Erythroblast (primary cell): ENCODE data around the gene PXN.
"Not testable (repeated sequence)": the region's sequence is repeated elsewhere in the genome, so short reads cannot be mapped to it uniquely, and the experiment has no call there.

ENCODE experiments used
- DNase-seq, 2 experiments: peaks; one replicate each; lab custom pipeline; 2025; lab: John Stamatoyannopoulos, UW
- GATA1 ChIP-seq: IDR thresholded peaks from 2 replicates; pipeline ENCODE4 v1.6.1; 2011; ENCODE audit warnings: low read depth, mild to moderate bottlenecking, control low read depth, low read length, moderate library complexity
- POLR2A ChIP-seq: IDR thresholded peaks from 2 replicates; pipeline ENCODE4 v1.6.1; 2011; ENCODE audit warnings: mild to moderate bottlenecking, low read length

Gene PXN

DNA sequence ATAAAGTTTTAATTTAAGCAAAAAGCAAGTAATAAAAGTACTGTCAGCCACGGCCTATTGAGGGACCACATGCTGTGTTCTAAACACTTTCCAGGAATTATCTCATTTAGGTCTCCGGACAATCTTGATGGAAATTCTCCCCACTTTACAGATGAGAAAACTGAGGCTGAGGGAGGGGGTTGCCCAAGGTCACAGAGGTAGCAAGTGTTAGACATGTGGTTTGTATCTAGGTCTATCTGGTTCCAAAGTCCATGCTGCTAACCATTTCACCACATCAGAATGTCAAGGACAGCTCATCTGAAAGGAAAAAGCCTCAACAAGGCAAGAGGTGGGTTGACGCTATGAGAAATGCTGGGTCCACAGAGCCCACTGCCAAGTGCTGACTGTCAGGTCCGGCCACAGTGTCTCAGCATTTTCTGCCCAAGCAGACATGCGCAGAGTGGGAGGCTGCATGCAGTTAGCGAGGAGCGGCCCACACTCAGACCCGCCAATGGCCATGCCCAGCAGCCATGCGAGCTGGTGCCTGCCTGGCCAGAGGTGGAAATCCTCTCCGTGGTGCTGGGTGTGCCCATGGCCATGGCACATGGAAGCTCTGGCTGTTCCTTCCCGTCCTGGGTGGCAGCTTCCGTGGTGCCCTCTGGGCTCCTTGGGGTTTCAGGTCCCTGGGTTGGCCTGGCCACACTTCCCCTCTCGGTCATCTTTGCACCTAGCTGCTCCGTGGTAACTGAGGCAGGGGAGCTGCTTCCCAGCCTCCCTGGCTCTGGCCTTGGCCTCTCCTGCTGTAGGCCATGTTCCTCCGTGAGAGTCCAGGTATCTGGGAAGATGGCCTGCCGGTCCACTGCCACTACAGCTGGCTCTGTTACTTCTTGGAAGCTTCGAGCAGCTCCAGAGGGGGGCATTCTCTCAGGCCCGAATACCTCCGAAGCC, 46.6 kb downstream of the PXN start:
- TF ChIP-seq GATA1 (no peak), POLR2A (no peak)
- DNase-seq: no peak

DNA sequence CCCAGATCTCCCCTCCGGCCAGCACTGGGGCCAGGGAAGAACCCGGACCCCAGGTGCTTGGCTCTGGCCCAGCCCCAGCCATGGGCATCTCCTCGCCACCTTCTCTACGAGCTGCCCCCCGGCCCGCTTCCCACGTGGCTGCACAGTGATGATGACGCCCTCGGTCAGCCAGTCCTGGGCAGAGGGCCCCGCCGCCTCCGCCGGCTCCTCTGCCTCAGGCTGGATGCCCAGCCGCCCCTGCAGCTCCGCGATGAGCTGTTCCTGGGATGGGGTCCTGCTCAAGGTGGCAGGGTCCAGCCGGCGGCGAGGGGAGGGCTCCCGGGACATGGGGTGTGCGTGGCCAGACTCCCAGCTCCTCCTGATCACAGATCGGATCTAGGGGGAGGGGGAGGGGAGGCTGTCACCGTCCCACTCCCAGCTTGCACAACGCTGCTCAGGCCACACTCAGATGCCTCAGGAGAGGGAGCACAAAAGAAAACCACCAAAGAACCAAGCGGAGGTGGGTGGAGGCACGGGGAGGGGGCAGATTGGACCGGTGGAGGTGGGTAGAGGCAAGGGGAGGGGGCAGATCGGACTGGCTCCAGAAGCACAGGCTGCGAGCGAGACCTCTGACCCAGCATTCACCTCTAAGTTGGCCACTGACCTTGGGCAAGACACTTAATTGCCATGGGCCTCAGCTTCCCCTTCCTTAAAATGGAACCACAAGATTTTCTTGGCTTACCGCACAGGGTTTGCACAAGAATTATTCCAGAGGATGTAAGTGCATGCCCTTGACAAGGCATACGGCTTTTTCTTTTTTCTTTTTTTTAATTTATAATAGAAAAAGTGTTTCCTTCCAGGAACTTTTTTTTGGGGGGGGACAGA, 48.6 kb downstream of the PXN start:
- no peak for DNase-seq
- TF ChIP-seq GATA1 (no peak), POLR2A (no peak)

DNA sequence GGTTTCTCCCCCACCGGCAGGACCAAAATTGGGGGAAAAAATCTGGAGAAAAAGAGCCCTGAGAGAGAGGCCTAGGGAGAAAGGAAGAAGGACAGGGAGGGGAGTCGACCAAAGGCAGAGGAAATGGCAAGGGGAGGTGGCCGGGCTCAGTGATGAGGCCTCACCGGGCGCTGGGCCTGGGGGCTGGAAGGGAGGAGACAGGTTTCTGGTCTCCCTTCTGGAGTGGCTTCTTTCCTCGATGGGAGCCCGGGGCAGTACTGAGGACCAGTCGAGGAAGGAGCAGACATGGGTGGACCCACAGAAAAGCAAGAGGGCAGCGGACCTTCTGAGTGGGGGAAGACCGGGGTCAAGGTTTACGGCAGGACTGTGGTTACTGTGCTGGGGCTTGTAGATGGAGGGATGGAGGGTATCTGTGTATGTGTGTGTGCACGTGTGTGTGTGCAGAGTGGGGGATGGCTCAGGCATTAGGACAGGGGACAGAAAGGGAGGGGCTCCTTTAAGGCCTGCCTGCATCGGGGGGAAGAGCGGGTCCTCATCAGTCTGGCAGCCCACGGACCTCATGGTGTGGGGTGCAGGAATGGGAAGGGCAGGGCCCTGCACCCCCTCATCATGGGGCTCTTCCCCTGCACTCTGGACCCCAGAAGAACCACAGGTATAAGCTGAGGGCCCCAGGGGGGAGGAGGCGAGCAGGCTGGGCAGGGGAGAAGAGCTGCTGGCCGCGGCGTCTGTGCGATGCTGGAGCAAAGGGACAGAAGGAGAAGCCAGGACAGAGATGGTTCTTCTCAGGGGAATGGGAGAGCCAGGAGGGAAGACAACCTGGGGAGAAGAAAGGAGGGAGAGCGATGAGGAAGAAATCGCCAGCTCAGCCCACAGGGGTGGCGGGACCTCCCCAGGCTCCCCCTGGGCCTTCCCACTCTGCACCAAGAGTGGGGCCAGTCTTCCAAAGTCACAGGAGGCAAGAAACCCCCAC, 49.5 kb downstream of the PXN start:
- TF ChIP-seq POLR2A (no peak), GATA1 (no peak)
- no peak for DNase-seq

DNA sequence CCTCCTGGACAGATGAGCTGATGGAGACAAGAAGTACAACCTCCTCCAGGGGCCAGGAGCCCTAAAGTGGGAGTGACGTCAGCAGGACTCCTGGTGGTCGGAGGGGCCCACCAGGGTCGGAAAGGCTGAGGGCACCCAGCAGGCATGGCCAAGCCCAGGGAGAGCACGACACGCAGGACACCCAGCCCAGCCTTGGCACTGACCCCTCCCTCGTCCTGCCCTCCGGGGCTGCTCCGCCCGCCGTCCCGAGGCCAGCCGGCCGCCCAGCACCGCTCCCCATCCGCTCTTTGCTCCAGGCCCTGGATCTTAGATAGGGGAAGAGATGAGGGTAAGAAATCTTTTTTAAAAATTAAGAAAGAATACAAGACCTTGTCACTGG, 50.2 kb downstream of the PXN start:
- DNase-seq: no peak
- TF ChIP-seq GATA1: no peak
- TF ChIP-seq POLR2A: no peak

DNA sequence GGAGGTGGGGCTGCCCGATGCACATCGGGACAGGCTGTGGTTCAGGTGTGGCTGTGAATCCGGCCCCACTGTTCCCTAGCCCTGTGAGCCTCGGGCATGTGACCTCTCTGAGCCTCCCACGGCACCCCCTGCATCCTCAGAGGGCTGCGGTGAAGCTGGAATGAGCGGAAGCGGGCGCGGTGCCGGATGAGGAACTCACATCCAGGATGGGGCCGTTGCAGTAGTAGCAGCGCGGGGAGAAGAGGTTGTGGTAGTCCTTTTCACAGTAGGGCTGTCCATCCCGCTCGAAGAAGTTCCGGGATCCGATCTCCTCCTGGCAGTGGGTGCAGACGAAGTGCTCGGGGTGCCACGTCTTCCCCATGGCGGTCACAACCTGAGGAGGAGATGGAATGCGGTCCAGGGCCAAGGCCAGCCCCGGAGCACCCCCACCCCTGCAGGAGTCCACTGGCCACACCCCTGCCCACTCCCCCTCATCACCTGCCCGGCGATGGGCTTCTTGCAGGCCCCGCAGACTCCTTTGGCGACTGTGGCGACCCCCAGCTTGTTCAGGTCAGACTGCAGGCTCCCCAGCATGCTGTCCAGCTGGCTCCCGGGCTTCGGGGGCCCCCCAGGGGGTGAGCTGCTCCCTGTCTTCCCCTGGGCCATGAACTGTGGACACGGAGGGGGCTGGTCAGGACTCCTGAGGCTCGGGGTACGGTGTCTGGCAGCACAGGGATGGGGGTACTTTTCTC, 50.7 kb downstream of the PXN start:
- TF ChIP-seq GATA1 (no peak), POLR2A (no peak)
- DNase-seq: no peak

DNA sequence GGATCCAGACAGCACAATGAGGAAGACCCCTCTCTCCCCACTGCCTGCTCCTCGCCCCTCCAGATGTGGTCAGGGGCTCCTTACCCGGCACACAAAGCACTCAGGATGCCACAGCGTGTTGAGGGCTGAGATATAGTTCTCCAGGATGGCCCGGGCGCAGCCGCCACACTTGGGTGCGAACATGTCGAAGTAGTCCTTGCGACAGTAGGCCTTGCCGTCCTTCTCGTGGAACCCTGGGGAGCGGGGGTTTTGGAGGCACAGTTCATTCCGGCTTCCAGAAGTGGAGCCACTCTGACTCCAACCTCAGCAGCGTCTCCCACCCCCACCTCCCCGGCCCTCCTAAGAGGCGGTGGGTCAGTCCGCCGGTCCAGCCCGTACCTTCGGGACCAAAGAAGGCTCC, 51.8 kb downstream of the PXN start:
- TF ChIP-seq GATA1 (no peak), POLR2A (no peak)
- no peak for DNase-seq

DNA sequence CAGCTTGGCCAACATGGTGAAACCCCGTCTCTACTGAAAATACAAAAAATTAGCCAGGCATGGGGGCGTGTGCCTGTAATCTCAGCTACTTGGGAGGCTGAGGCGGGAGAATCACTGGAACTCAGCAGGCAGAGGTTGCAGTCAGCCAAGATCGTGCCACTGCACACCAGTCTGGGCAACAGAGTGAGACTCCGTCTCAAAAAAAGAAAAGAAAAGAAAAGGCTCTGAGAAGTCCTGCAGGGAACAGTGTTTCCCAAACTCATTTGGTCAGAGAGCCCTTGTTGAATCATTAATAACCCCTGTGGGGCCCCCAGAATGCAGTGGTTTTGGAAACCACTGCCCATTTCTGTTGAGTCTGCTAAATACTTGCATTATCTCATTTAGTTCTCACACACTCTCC, 52.3 kb downstream of the PXN start:
- not testable (repeated sequence) for DNase-seq

DNA sequence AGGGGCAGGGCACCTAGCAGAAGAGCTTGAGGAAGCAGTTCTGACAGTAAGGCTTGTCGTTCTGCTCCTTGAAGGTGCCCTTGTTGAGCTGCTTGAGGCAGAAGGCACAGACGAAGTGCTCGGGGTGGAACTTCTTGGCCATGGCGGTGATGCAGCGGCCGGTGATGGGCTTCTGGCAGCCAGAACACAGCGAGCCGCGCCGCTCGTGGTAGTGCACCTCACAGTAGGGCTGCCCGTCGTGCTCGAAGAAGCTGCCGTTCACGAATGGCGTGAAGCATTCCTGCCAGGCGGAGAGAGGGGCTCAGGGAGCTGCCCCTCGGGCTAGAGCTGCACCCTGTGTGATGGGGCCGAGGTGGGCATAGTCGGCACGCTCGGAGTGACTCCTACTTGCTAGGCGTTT, 53.2 kb downstream of the PXN start:
- no peak for DNase-seq
- no peak for TF ChIP-seq GATA1
- TF ChIP-seq POLR2A: no peak

DNA sequence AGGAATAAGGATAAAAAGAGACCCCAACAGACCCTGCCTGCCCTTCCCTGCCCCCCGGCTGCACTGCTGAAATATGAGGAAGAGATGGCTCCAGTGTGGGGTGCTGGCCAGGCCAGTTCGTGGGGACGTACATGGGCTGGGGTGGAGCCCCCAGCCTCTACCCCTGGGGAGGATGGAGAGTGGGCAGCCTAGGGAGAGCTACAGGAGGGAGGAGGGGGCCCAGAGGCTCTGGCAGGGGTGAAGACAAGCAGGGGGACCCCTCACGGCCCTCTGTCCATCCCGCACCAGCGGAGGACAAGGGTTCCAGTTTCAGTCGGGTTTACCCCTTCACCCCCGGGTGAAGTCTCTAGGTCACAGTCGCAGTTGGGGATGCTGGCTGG, 53.6 kb downstream of the PXN start:
- DNase-seq: no peak
- TF ChIP-seq GATA1 (no peak), POLR2A (no peak)

DNA sequence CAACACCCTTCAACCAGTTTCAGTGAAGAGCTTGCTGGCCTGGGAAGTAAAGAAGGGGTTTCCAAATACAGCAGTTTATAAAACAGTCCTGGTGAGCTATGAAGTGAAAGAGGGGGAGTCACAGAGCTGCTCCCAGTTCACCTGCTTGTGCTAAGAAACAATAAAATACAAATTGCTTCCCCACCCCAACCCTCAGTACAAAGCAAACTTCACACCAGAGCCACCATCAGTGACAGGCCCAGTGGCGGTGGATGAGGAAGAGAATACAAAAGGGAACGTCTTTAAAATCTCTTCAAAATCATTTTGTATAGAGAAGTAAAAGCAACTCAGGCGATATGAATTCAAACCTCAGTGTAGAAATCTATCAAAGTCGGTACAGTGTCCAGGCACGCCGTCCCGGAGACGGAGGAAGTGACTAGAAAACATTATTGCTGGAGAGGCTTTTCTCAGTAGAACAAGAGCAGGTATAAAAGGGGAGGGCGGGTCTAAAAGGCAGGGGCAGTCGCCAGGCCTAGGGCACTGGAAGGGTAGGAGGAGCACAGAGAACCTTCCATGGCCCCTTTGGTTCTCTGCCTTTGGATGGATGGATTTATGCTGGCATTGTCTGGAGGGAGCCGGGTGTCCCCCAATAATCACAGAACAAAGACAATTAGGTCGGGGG, 54.2 kb downstream of the PXN start:
- TF ChIP-seq GATA1: no peak
- no peak for TF ChIP-seq POLR2A
- no peak for DNase-seq

DNA sequence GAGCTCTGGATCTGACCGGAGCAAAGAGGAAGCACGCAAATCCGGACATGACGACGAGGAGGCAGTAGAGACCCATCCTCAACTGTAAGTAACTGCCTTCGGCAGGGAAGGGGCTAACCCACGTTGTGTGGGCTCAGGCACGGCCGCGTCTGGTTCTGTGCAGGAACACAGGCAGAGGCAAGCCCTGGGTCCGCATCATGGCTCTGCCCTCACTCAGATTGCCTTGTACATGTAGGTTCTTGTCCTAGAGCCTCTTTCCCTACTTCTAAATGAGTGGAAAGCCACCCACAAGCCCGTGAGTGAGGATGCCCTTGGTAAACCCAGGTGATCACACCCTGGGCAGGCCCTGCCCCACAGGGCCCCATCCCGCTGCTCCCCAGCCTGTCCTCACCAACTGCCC, 55.7 kb downstream of the PXN start:
- no peak for DNase-seq
- no peak for TF ChIP-seq GATA1
- no peak for TF ChIP-seq POLR2A

DNA sequence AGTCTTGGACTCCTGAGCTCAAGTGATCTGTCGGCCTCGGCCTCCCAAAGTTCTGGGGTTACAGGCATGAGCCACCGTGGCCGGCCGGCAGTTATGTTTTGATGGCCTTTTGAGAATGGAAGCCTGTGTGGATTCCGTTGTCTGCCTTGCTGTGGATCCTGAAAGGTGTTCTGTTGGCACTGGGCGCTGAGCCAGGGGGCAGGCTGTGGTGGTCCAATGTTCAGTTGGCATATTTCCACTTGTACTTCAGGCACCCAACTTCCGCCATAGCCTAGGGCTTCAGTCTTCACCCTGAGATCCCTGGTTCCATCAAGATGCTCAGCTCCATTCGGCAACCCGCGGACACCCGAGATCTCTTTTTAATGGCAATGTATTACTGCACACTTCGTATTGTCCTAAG, 58.3 kb downstream of the PXN start:
- TF ChIP-seq GATA1: no peak
- no peak for TF ChIP-seq POLR2A
- DNase-seq: no peak

DNA sequence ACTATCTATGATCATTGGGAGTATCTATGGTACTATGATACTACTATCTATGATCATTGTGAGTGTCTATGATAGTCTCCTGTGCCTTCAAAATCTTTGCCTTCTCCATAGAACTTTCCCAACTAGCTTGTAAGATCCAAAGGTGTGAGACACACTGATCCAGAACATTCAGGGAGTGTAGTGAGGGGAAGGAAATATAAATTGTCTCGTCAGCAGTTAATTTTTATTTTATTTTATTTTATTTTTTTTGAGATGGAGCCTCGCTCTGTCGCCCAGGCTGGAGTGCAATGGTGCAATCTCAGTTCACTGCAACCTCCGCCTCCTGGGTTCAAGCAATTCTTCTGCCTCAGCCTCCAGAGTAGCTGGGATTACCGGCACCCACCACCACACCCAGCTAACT, 58.7 kb downstream of the PXN start:
- not testable (repeated sequence) for DNase-seq
